Gastroesophageal sphincter (tissue), 4 donors: Measurements from ENCODE around the gene TUBB6. TPM values are rescaled to one million over a fixed set of nuclear protein-coding genes. Genes with fewer than 3 reads are reported as not detected.

ENCODE experiments used
- ATAC-seq: fragments of 150-250 bp; one replicate; pipeline ENCODE4 v1.9.1; 2016; ENCODE audit warnings: mild to moderate bottlenecking, moderate library complexity
- H3K27ac ChIP-seq, 4 donors: fragments of 200-600 bp; sonication (generic) in 3 of 4; 1 replicate in 3 of 4; 2 replicates in 1 of 4; pipeline ENCODE4 v1.5.1; 2016 to 2019
- H3K27me3 ChIP-seq: fragments of 200-600 bp; sonication (generic); one replicate; pipeline ENCODE4 v1.5.1; 2019
- H3K36me3 ChIP-seq, 2 donors: fragments of 200-600 bp; sonication (generic); one replicate each; pipeline ENCODE4 v1.5.1; 2019; ENCODE audit warnings: control low read depth in 1 of 2
- H3K4me1 ChIP-seq, 3 donors: fragments of 200-600 bp; sonication (generic); 1 replicate in 2 of 3; 2 replicates in 1 of 3; pipeline ENCODE4 v1.5.1; 2016 to 2019; ENCODE audit warnings: control low read depth in 2 of 3
- H3K4me3 ChIP-seq, 2 donors: fragments of 200-600 bp; sonication (generic); one replicate each; pipeline ENCODE4 v1.5.1; 2019; ENCODE audit warnings: mild to moderate bottlenecking in 1 of 2, moderate library complexity in 1 of 2
- H3K9me3 ChIP-seq, 3 donors: fragments of 200-600 bp; sonication (generic); one replicate each; pipeline ENCODE4 v1.5.1; 2017 to 2019; ENCODE audit warnings: control low read depth in 2 of 3
- CTCF ChIP-seq, 4 experiments: fragments of 200-600 bp in 2 of 4; fragments of 450-650 bp in 2 of 4; sonication (generic) in 1 of 4; IDR thresholded peaks; one replicate each; pipeline ENCODE4 v1.5.1; 2017 to 2019; ENCODE audit warnings: antibody characterized with exemption in 4 of 4, mild to moderate bottlenecking in 2 of 4, moderate library complexity in 2 of 4
- EP300 ChIP-seq: sonication (generic); formaldehyde crosslinking; IDR thresholded peaks from one replicate; pipeline ENCODE4 v1.6.1; 2017; ENCODE audit warnings: antibody characterized with exemption, mild to moderate bottlenecking
- POLR2A ChIP-seq, 2 donors: fragments of 450-650 bp; IDR thresholded peaks; one replicate each; pipeline ENCODE4 v1.6.1; 2017; ENCODE audit warnings: antibody characterized with exemption in 2 of 2, mild to moderate bottlenecking in 2 of 2, moderate library complexity in 1 of 2
- POLR2AphosphoS5 ChIP-seq: sonication (generic); formaldehyde crosslinking; IDR thresholded peaks from one replicate; pipeline ENCODE4 v1.6.1; 2017; ENCODE audit warnings: antibody characterized with exemption
- WGBS, 2 donors: methylation state at CpG; one replicate each; pipeline ENCODE4 v1.1.5; 2018; ENCODE audit warnings: low coverage in 1 of 2; 5-methylcytosine and 5-hydroxymethylcytosine counted together
- total RNA-seq, 4 donors: library from RNA; depleted of rRNA; stranded (reverse); fragments of >200 nt; gene quantifications; one replicate each; pipeline ENCODE4 v1.1.0, GENCODE V29; 2016

Gene TUBB6
- total RNA-seq, 4 donors from 2014 or later: 398 to 983 (median 654) TPM

- no peak for ATAC-seq
- no peak for TF ChIP-seq EP300
- Histone ChIP-seq H3K36me3 (no peaks in the 10 kb centered on the region), H3K4me1 (peaks cover 0 to 21% (median 13%) of the 10 kb centered on the region in 3 donors), H3K27ac (no peak overlapping the region), H3K9me3 (no peaks in the 10 kb centered on the region), H3K4me3 (no peak overlapping the region), H3K27me3 (no peaks in the 10 kb centered on the region)
- WGBS, 2 donors: 100% methylated on average over 1 of the region's 2 CpGs; no CpG with 5 or more reads in 1 of the 2 donors
Observed at GRCh38 chr18:12290086-12290485, 18.0 kb upstream of the TUBB6 start.

- H3K4me1 ChIP-seq: peaks cover 0 to 21% (median 13%) of the 10 kb centered on the region in 3 donors
- no peak overlapping the region for H3K27ac ChIP-seq
- no peak for ATAC-seq
- 91 to 94% methylated on average over 5 to 6 of the region's 6 CpGs for WGBS, 2 donors
- TF ChIP-seq EP300 (no peak), CTCF (IDR thresholded peaks at IDR 0.05) (no peak), POLR2AphosphoS5 (no peak), POLR2A (IDR thresholded peaks at IDR 0.05) (no peak)
- H3K4me3 ChIP-seq: no peak overlapping the region
- no peaks in the 10 kb centered on the region for H3K36me3 ChIP-seq
- no peaks in the 10 kb centered on the region for H3K27me3 ChIP-seq
- H3K9me3 ChIP-seq: no peaks in the 10 kb centered on the region
Observed at GRCh38 chr18:12291161-12291560, 16.9 kb upstream of the TUBB6 start.

- no peak for ATAC-seq
- 88 to 91% methylated on average over 9 to 11 of the region's 14 CpGs for WGBS, 2 donors
Observed at GRCh38 chr18:12291690-12292089, 16.4 kb upstream of the TUBB6 start.

GRCh38 chr18:12293831-12294230, 14.2 kb upstream of the TUBB6 start:
- no peak for ATAC-seq
- H3K36me3 ChIP-seq: no peaks in the 10 kb centered on the region
- no peaks in the 10 kb centered on the region for H3K27me3 ChIP-seq
- H3K9me3 ChIP-seq: peaks cover 0 to 4% (median 0%) of the 10 kb centered on the region in 3 donors
- peaks cover 0 to 4% (median 2%) of the 10 kb centered on the region in 3 donors for H3K4me1 ChIP-seq
- WGBS, 2 donors: 61% methylated on average over 3 of the region's 11 CpGs; no CpG with 5 or more reads in 1 of the 2 donors
- no peak overlapping the region for H3K27ac ChIP-seq
- H3K4me3 ChIP-seq: no peak overlapping the region
- TF ChIP-seq POLR2A (IDR thresholded peaks at IDR 0.05) (no peak), EP300 (no peak), POLR2AphosphoS5 (no peak), CTCF (IDR thresholded peaks at IDR 0.05) (no peak)

More at GRCh38 chr18:12291690-12292089, 16.4 kb upstream of the TUBB6 start:
- Histone ChIP-seq H3K9me3 (no peaks in the 10 kb centered on the region), H3K27ac (no peak overlapping the region), H3K4me3 (no peak overlapping the region), H3K27me3 (no peaks in the 10 kb centered on the region), H3K4me1 (peaks cover 0 to 21% (median 13%) of the 10 kb centered on the region in 3 donors), H3K36me3 (no peaks in the 10 kb centered on the region)
- TF ChIP-seq POLR2A (IDR thresholded peaks at IDR 0.05) (no peak), EP300 (no peak), CTCF (IDR thresholded peaks at IDR 0.05) (no peak), POLR2AphosphoS5 (no peak)

GRCh38 chr18:12295389-12296086, 12.5 kb upstream of the TUBB6 start:
- H3K27ac ChIP-seq: no peak overlapping the region
- no peaks in the 10 kb centered on the region for H3K4me1 ChIP-seq
- no peak for ATAC-seq
- no peaks in the 10 kb centered on the region for H3K36me3 ChIP-seq
- 77 to 96% methylated on average over 6 to 10 of the region's 18 CpGs for WGBS, 2 donors
- H3K27me3 ChIP-seq: no peaks in the 10 kb centered on the region
- TF ChIP-seq POLR2A (IDR thresholded peaks at IDR 0.05): no peak
- TF ChIP-seq EP300: no peak
- no peak for TF ChIP-seq CTCF (IDR thresholded peaks at IDR 0.05)
- no peak for TF ChIP-seq POLR2AphosphoS5
- H3K9me3 ChIP-seq: peaks cover 0 to 4% (median 0%) of the 10 kb centered on the region in 3 donors
- H3K4me3 ChIP-seq: no peak overlapping the region
